GM23338 (cell line): ENCODE measurements around the gene NXPE3. TPM values are rescaled to one million over a fixed set of nuclear protein-coding genes. Genes with fewer than 3 reads are reported as not detected.

Source experiments
- ATAC-seq: fragments of 200-7000 bp; cut with Tn5 transposase; 3 replicates; pipeline ENCODE4 v1.9.1; 2020
- DNase-seq: peaks from one replicate; pipeline ENCODE4 v3.0.0-alpha.2; 2015; ENCODE audit warnings: low spot score
- H2AFZ ChIP-seq: fragments of 200-600 bp; sonication (generic); 2 replicates; pipeline ENCODE4 v1.8.0; 2016; ENCODE audit warnings: antibody characterized with exemption, mild to moderate bottlenecking, moderate library complexity
- H3F3A ChIP-seq: fragments of 200-600 bp; sonication (generic); replicated peaks from 2 replicates; pipeline ENCODE4 v1.8.0; 2017; ENCODE audit warnings: antibody characterized with exemption, mixed run types, low read depth
- H3K27ac ChIP-seq: fragments of 200-600 bp; sonication (generic); 2 replicates; pipeline ENCODE4 v1.6.1; 2016; ENCODE audit warnings: low read depth
- H3K27me3 ChIP-seq: fragments of 200-600 bp; sonication (generic); 2 replicates; pipeline ENCODE4 v1.8.0; 2016; ENCODE audit warnings: mild to moderate bottlenecking, mixed run types, moderate library complexity; ENCODE audit not compliant: insufficient read depth
- H3K36me3 ChIP-seq: fragments of 200-600 bp; sonication (generic); 2 replicates; pipeline ENCODE4 v1.8.0; 2016; ENCODE audit warnings: mild to moderate bottlenecking; ENCODE audit not compliant: insufficient read depth
- H3K4me1 ChIP-seq: fragments of 200-600 bp; sonication (generic); 2 replicates; pipeline ENCODE4 v1.8.0; 2016; ENCODE audit warnings: mild to moderate bottlenecking, moderate library complexity; ENCODE audit not compliant: insufficient read depth
- H3K4me2 ChIP-seq: fragments of 200-600 bp; sonication (generic); 2 replicates; pipeline ENCODE4 v1.7.1; 2017; ENCODE audit warnings: mixed run types
- H3K4me3 ChIP-seq: fragments of 200-600 bp; sonication (generic); 2 replicates; pipeline ENCODE4 v1.6.1; 2016; ENCODE audit warnings: mixed run types
- H3K79me2 ChIP-seq: fragments of 200-600 bp; sonication (generic); replicated peaks from 2 replicates; pipeline ENCODE4 v1.8.0; 2017; ENCODE audit warnings: mild to moderate bottlenecking; ENCODE audit not compliant: insufficient read depth
- H3K9me2 ChIP-seq: fragments of 200-600 bp; sonication (generic); 2 replicates; pipeline ENCODE4 v1.8.0; 2017; ENCODE audit not compliant: insufficient read depth
- H4K20me1 ChIP-seq: fragments of 200-600 bp; sonication (generic); replicated peaks from 2 replicates; pipeline ENCODE4 v1.8.0; 2017; ENCODE audit warnings: mild to moderate bottlenecking; ENCODE audit not compliant: insufficient read depth
- H3K27ac Mint-ChIP-seq: 2 replicates; pipeline ENCODE4 v1.8.0; 2020; ENCODE audit warnings: inconsistent platforms, mild to moderate bottlenecking, moderate library complexity, mixed read lengths
- H3K27me3 Mint-ChIP-seq: 3 replicates; pipeline ENCODE4 v1.8.0; 2022; ENCODE audit warnings: low read depth, mild to moderate bottlenecking, moderate library complexity, mixed read lengths, inconsistent platforms; ENCODE audit not compliant: insufficient read depth, poor library complexity
- H3K36me3 Mint-ChIP-seq: 3 replicates; pipeline ENCODE4 v1.8.0; 2021; ENCODE audit warnings: low read depth, mild to moderate bottlenecking, inconsistent platforms, moderate library complexity, mixed read lengths
- H3K4me1 Mint-ChIP-seq: 3 replicates; pipeline ENCODE4 v1.8.0; 2020; ENCODE audit warnings: mild to moderate bottlenecking, inconsistent platforms, mixed read lengths
- H3K4me3 Mint-ChIP-seq: 3 replicates; pipeline ENCODE4 v1.8.0; 2021; ENCODE audit warnings: moderate library complexity, mild to moderate bottlenecking, inconsistent platforms, mixed read lengths
- H3K9me3 Mint-ChIP-seq: 3 replicates; pipeline ENCODE4 v1.8.0; 2020; ENCODE audit warnings: moderate library complexity, mild to moderate bottlenecking, inconsistent platforms, mixed read lengths
- CREB1 ChIP-seq: fragments of 250-450 bp; sonication (Bioruptor Pico); IDR thresholded peaks from 2 replicates; pipeline ENCODE4 v1.5.0; 2020; ENCODE audit warnings: low read depth, mild to moderate bottlenecking, moderate library complexity
- EZH2phosphoT487 ChIP-seq: fragments of 200-600 bp; sonication (generic); IDR thresholded peaks from one replicate; pipeline ENCODE4 v1.8.1; 2018; ENCODE audit warnings: antibody characterized with exemption; ENCODE audit not compliant: unreplicated experiment
- JUNB ChIP-seq: IDR thresholded peaks from one replicate; pipeline ENCODE4 v1.6.1; 2016; ENCODE audit warnings: antibody characterized with exemption; ENCODE audit not compliant: unreplicated experiment
- NANOG ChIP-seq: IDR thresholded peaks from 2 replicates; pipeline ENCODE4 v1.6.1; 2016; ENCODE audit warnings: antibody characterized with exemption, borderline replicate concordance
- POLR2AphosphoS5 ChIP-seq: IDR thresholded peaks from 2 replicates; pipeline ENCODE4 v1.6.1; 2016; ENCODE audit warnings: antibody characterized with exemption, low read depth
- STAT1 ChIP-seq: IDR thresholded peaks from one replicate; pipeline ENCODE4 v1.6.1; 2016; ENCODE audit warnings: antibody characterized with exemption; ENCODE audit not compliant: unreplicated experiment
- ZNF114 ChIP-seq: fragments of 250-450 bp; sonication (Bioruptor Pico); IDR thresholded peaks from 2 replicates; pipeline ENCODE4 v1.5.0; 2020; ENCODE audit warnings: mild to moderate bottlenecking, moderate library complexity
- ZNF331 ChIP-seq: fragments of 250-450 bp; sonication (Bioruptor Pico); IDR thresholded peaks from 2 replicates; pipeline ENCODE4 v1.5.0; 2020; ENCODE audit warnings: low read depth, mild to moderate bottlenecking, moderate library complexity
- polyA plus RNA-seq: library from polyadenylated mRNA; unstranded; fragments of >200 nt; fragmentation: Nextera tagmentation; extraction: Ambion mirVana; gene quantifications from 2 replicates; pipeline ENCODE4 v1.2.1, GENCODE V29; 2016
- total RNA-seq: library from RNA; depleted of rRNA; stranded (reverse); fragments of >200 nt; shearing (Covaris generic); gene quantifications from 2 replicates; pipeline ENCODE4 v1.2.3, GENCODE V29; 2014
- TF ChIP-seq, protein P1 (sequence below): IDR thresholded peaks from one replicate; pipeline ENCODE4 v1.6.1; 2018; ENCODE audit warnings: antibody characterized with exemption; ENCODE audit not compliant: unreplicated experiment
- TF ChIP-seq, protein P2 (sequence below), 2 experiments: fragments of 200-600 bp in 1 of 2; sonication (generic) in 1 of 2; conservative IDR thresholded peaks; 2 replicates each; pipeline versions ENCODE4 v1.5.1 to v1.6.1; 2016 to 2017; ENCODE audit warnings: antibody characterized with exemption in 2 of 2, low read depth in 2 of 2, mild to moderate bottlenecking in 2 of 2, moderate library complexity in 1 of 2
- TF ChIP-seq, protein P3 (sequence below): fragments of 250-450 bp; sonication (Bioruptor Pico); IDR thresholded peaks from 2 replicates; pipeline ENCODE4 v1.5.0; 2020; ENCODE audit warnings: mild to moderate bottlenecking, moderate library complexity
- TF ChIP-seq, protein P4 (sequence below): IDR thresholded peaks from 2 replicates; pipeline ENCODE4 v1.6.1; 2016; ENCODE audit warnings: antibody characterized with exemption

NXPE3 gene
- total and polyA plus RNA-seq, 2 experiments from 2014 or later = 13.3 to 20.8 TPM

DNA sequence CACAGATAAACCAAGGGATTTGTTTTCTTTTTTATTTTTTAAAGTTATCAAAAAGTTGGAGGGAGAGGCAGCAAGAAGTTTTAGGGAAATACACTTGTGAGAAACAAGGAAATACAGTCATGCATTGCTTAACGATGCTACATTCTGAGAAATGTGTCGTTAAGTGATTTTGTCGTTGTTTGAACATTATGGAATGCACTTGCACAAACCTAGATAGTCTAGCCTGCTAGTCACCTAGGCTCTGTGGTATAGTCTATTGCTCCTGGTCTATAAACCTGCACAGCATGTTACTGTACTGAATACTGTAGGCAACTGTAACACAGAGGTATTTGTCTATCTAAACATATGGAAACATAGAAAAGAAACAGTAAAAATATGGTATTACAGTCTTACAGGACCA, 68.3 kb downstream of the NXPE3 start:
- TF ChIP-seq ZNF114 = no peak
- no peak for TF ChIP-seq EZH2phosphoT487
- TF ChIP-seq, protein P1, sequence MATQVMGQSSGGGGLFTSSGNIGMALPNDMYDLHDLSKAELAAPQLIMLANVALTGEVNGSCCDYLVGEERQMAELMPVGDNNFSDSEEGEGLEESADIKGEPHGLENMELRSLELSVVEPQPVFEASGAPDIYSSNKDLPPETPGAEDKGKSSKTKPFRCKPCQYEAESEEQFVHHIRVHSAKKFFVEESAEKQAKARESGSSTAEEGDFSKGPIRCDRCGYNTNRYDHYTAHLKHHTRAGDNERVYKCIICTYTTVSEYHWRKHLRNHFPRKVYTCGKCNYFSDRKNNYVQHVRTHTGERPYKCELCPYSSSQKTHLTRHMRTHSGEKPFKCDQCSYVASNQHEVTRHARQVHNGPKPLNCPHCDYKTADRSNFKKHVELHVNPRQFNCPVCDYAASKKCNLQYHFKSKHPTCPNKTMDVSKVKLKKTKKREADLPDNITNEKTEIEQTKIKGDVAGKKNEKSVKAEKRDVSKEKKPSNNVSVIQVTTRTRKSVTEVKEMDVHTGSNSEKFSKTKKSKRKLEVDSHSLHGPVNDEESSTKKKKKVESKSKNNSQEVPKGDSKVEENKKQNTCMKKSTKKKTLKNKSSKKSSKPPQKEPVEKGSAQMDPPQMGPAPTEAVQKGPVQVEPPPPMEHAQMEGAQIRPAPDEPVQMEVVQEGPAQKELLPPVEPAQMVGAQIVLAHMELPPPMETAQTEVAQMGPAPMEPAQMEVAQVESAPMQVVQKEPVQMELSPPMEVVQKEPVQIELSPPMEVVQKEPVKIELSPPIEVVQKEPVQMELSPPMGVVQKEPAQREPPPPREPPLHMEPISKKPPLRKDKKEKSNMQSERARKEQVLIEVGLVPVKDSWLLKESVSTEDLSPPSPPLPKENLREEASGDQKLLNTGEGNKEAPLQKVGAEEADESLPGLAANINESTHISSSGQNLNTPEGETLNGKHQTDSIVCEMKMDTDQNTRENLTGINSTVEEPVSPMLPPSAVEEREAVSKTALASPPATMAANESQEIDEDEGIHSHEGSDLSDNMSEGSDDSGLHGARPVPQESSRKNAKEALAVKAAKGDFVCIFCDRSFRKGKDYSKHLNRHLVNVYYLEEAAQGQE = no peak
- TF ChIP-seq STAT1 = no peak
- no peak for TF ChIP-seq CREB1 (CRISPR knock-in tag)
- TF ChIP-seq ZNF331 (CRISPR knock-in tag) = no peak
- TF ChIP-seq, protein P2, sequence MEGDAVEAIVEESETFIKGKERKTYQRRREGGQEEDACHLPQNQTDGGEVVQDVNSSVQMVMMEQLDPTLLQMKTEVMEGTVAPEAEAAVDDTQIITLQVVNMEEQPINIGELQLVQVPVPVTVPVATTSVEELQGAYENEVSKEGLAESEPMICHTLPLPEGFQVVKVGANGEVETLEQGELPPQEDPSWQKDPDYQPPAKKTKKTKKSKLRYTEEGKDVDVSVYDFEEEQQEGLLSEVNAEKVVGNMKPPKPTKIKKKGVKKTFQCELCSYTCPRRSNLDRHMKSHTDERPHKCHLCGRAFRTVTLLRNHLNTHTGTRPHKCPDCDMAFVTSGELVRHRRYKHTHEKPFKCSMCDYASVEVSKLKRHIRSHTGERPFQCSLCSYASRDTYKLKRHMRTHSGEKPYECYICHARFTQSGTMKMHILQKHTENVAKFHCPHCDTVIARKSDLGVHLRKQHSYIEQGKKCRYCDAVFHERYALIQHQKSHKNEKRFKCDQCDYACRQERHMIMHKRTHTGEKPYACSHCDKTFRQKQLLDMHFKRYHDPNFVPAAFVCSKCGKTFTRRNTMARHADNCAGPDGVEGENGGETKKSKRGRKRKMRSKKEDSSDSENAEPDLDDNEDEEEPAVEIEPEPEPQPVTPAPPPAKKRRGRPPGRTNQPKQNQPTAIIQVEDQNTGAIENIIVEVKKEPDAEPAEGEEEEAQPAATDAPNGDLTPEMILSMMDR (conservative IDR thresholded peaks at IDR 0.05; ENCODE audit: low read depth in 2 of 2) = no peak
- TF ChIP-seq POLR2AphosphoS5 = no peak
- no peak for TF ChIP-seq NANOG
- TF ChIP-seq, protein P3, sequence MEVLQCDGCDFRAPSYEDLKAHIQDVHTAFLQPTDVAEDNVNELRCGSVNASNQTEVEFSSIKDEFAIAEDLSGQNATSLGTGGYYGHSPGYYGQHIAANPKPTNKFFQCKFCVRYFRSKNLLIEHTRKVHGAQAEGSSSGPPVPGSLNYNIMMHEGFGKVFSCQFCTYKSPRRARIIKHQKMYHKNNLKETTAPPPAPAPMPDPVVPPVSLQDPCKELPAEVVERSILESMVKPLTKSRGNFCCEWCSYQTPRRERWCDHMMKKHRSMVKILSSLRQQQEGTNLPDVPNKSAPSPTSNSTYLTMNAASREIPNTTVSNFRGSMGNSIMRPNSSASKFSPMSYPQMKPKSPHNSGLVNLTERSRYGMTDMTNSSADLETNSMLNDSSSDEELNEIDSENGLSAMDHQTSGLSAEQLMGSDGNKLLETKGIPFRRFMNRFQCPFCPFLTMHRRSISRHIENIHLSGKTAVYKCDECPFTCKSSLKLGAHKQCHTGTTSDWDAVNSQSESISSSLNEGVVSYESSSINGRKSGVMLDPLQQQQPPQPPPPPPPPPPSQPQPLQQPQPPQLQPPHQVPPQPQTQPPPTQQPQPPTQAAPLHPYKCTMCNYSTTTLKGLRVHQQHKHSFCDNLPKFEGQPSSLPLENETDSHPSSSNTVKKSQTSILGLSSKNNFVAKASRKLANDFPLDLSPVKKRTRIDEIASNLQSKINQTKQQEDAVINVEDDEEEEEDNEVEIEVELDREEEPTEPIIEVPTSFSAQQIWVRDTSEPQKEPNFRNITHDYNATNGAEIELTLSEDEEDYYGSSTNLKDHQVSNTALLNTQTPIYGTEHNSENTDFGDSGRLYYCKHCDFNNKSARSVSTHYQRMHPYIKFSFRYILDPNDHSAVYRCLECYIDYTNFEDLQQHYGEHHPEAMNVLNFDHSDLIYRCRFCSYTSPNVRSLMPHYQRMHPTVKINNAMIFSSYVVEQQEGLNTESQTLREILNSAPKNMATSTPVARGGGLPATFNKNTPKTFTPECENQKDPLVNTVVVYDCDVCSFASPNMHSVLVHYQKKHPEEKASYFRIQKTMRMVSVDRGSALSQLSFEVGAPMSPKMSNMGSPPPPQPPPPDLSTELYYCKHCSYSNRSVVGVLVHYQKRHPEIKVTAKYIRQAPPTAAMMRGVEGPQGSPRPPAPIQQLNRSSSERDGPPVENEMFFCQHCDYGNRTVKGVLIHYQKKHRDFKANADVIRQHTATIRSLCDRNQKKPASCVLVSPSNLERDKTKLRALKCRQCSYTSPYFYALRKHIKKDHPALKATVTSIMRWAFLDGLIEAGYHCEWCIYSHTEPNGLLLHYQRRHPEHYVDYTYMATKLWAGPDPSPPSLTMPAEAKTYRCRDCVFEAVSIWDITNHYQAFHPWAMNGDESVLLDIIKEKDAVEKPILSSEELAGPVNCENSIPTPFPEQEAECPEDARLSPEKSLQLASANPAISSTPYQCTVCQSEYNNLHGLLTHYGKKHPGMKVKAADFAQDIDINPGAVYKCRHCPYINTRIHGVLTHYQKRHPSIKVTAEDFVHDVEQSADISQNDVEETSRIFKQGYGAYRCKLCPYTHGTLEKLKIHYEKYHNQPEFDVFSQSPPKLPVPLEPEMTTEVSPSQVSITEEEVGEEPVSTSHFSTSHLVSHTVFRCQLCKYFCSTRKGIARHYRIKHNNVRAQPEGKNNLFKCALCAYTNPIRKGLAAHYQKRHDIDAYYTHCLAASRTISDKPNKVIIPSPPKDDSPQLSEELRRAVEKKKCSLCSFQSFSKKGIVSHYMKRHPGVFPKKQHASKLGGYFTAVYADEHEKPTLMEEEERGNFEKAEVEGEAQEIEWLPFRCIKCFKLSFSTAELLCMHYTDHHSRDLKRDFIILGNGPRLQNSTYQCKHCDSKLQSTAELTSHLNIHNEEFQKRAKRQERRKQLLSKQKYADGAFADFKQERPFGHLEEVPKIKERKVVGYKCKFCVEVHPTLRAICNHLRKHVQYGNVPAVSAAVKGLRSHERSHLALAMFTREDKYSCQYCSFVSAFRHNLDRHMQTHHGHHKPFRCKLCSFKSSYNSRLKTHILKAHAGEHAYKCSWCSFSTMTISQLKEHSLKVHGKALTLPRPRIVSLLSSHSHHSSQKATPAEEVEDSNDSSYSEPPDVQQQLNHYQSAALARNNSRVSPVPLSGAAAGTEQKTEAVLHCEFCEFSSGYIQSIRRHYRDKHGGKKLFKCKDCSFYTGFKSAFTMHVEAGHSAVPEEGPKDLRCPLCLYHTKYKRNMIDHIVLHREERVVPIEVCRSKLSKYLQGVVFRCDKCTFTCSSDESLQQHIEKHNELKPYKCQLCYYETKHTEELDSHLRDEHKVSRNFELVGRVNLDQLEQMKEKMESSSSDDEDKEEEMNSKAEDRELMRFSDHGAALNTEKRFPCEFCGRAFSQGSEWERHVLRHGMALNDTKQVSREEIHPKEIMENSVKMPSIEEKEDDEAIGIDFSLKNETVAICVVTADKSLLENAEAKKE (CRISPR knock-in tag) = no peak
- TF ChIP-seq, protein P4, sequence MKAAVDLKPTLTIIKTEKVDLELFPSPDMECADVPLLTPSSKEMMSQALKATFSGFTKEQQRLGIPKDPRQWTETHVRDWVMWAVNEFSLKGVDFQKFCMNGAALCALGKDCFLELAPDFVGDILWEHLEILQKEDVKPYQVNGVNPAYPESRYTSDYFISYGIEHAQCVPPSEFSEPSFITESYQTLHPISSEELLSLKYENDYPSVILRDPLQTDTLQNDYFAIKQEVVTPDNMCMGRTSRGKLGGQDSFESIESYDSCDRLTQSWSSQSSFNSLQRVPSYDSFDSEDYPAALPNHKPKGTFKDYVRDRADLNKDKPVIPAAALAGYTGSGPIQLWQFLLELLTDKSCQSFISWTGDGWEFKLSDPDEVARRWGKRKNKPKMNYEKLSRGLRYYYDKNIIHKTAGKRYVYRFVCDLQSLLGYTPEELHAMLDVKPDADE = no peak
- TF ChIP-seq JUNB = no peak
- no peak for DNase-seq
- no peaks in the 10 kb centered on the region for H3K27me3 ChIP-seq
- H3K27ac ChIP-seq = no peak overlapping the region; the same call in 1 of the 2 replicates
- Mint-ChIP-seq H3K9me3 (no peaks in the 10 kb centered on the region; the same call in 2 of the 3 replicates), H3K4me3 (no peak overlapping the region), H3K4me1 (peaks cover 42% of the 10 kb centered on the region), H3K27ac (no peak overlapping the region), H3K27me3 (peaks cover 8% of the 10 kb centered on the region), H3K36me3 (peaks cover 23% of the 10 kb centered on the region)
- peaks cover 16% of the 10 kb centered on the region for H4K20me1 ChIP-seq
- H3K4me1 ChIP-seq = peaks cover 28% of the 10 kb centered on the region
- no peak overlapping the region for H2AFZ ChIP-seq
- no peak overlapping the region for H3K4me2 ChIP-seq
- H3F3A ChIP-seq = 0 out of 2 replicates have a peak, but pooled peaks cover 6% of the 10 kb centered on the region
- ATAC-seq = no peak
- peaks cover 28% of the 10 kb centered on the region for H3K79me2 ChIP-seq
- peaks cover 5% of the 10 kb centered on the region for H3K36me3 ChIP-seq
- H3K4me3 ChIP-seq = no peak overlapping the region
- H3K9me2 ChIP-seq = no peaks in the 10 kb centered on the region; the same call in 1 of the 2 replicates
